LNCaP clone FGC (cell line): ENCODE measurements around the gene FAM177A1.
"Not testable (repeated sequence)": the region's sequence is repeated elsewhere in the genome, so short reads cannot be mapped to it uniquely, and the experiment has no call there.

ENCODE experiments used
- DNase-seq: peaks from one replicate; pipeline ENCODE4 v3.0.0-alpha.2; 2011; ENCODE audit warnings: low read depth
- H3K4me3 ChIP-seq: 2 replicates; pipeline ENCODE4 v1.5.1; 2011; ENCODE audit warnings: mild to moderate bottlenecking, low read depth, low read length, control low read depth
- CTCF ChIP-seq: IDR thresholded peaks from 2 replicates; pipeline ENCODE4 v1.5.1; 2012; ENCODE audit warnings: mild to moderate bottlenecking; ENCODE audit not compliant: control insufficient read depth, insufficient read depth; ENCODE audit errors: extremely low read depth

The FAM177A1 gene

GRCh38 chr14:35045798-35046047, 349 bp upstream of the FAM177A1 start:
- no peak for TF ChIP-seq CTCF
- no peak for DNase-seq

GRCh38 chr14:35046751-35047536, 872 bp downstream of the FAM177A1 start:
- no peak for TF ChIP-seq CTCF
- DNase-seq, result no peak
- H3K4me3 ChIP-seq, result peak overlapping the region; percentile 83

More at GRCh38 chr14:35045798-35046047, 349 bp upstream of the FAM177A1 start:
- peak overlapping the region; percentile 83 for H3K4me3 ChIP-seq

- no peak overlapping the region for H3K4me3 ChIP-seq
- DNase-seq, result no peak
- no peak for TF ChIP-seq CTCF
These were observed 2.0 kb downstream of the FAM177A1 start for GRCh38 chr14:35047976-35048513.

- TF ChIP-seq CTCF, result no peak
These were observed 4.6 kb downstream of the FAM177A1 start for GRCh38 chr14:35050652-35051051.

GRCh38 chr14:35051796-35052195, 5.7 kb downstream of the FAM177A1 start:
- no peak overlapping the region for H3K4me3 ChIP-seq
- no peak for DNase-seq
- no peak for TF ChIP-seq CTCF

More at GRCh38 chr14:35050652-35051051, 4.6 kb downstream of the FAM177A1 start:
- H3K4me3 ChIP-seq, result no peak overlapping the region
- no peak for DNase-seq

GRCh38 chr14:35052637-35053036, 6.6 kb downstream of the FAM177A1 start:
- TF ChIP-seq CTCF, result no peak
- no peak overlapping the region for H3K4me3 ChIP-seq
- DNase-seq, result no peak

- not testable (repeated sequence) for H3K4me3 ChIP-seq, DNase-seq
These were observed 15.2 kb downstream of the FAM177A1 start for GRCh38 chr14:35061113-35061791.

- H3K4me3 ChIP-seq, DNase-seq: not testable (repeated sequence)
These were observed 19.7 kb downstream of the FAM177A1 start for GRCh38 chr14:35065731-35066130.
